K562 (cell line): ENCODE results near the gene PRRC2A. TPM values are rescaled to one million over a fixed set of nuclear protein-coding genes. Genes with fewer than 3 reads are reported as not detected.

Source experiments
- ATF1 ChIP-seq, 2 experiments: fragments of 450-650 bp in 1 of 2; IDR thresholded peaks; 2 replicates each; pipeline ENCODE4 v1.6.1; 2016; ENCODE audit warnings: missing compliant biosample characterization in 1 of 2, missing genetic modification characterization in 1 of 2
- CAMTA2 ChIP-seq: fragments of 250-450 bp; sonication (Bioruptor Pico); conservative IDR thresholded peaks from 2 replicates; pipeline ENCODE4 v1.5.1; 2022
- ELF2 ChIP-seq: fragments of 250-450 bp; sonication (Bioruptor Pico); IDR thresholded peaks from 2 replicates; pipeline ENCODE4 v1.5.0; 2021; ENCODE audit warnings: mild to moderate bottlenecking
- ESRRA ChIP-seq: fragments of 450-650 bp; IDR thresholded peaks from 2 replicates; pipeline ENCODE4 v1.6.1; 2014; ENCODE audit warnings: low read depth, mild to moderate bottlenecking, moderate library complexity, borderline replicate concordance
- ETS2 ChIP-seq: IDR thresholded peaks from 2 replicates; pipeline ENCODE4 v1.6.1; 2016; ENCODE audit warnings: borderline replicate concordance, missing genetic modification characterization, mild to moderate bottlenecking, moderate library complexity, missing compliant biosample characterization; ENCODE audit not compliant: poor library complexity, severe bottlenecking
- FOXJ2 ChIP-seq: fragments of 200-800 bp; sonication (Bioruptor generic); IDR thresholded peaks from 2 replicates; pipeline ENCODE4 v1.6.1; 2016; ENCODE audit warnings: missing genetic modification characterization, missing compliant biosample characterization
- HINFP ChIP-seq: fragments of 450-650 bp; conservative IDR thresholded peaks from 2 replicates; pipeline ENCODE4 v1.6.1; 2016; ENCODE audit warnings: missing genetic modification characterization, low read depth, mild to moderate bottlenecking, control low read depth, missing compliant biosample characterization
- HNRNPLL ChIP-seq: fragments of 200-400 bp; formaldehyde crosslinking; IDR thresholded peaks from 2 replicates; pipeline ENCODE4 v1.6.1; 2017; ENCODE audit warnings: low read length, low read depth, mild to moderate bottlenecking; ENCODE audit not compliant: poor library complexity, severe bottlenecking
- MECOM ChIP-seq: fragments of 250-450 bp; sonication (Bioruptor Pico); IDR thresholded peaks from 2 replicates; pipeline ENCODE4 v1.8.0; 2022; ENCODE audit warnings: inconsistent platforms
- MEF2A ChIP-seq: IDR thresholded peaks from 2 replicates; pipeline ENCODE4 v1.6.1; 2011; ENCODE audit warnings: low read depth, mild to moderate bottlenecking, low read length, moderate library complexity; ENCODE audit not compliant: control insufficient read depth
- NFIX ChIP-seq: fragments of 250-450 bp; sonication (Bioruptor Pico); IDR thresholded peaks from 2 replicates; pipeline ENCODE4 v1.4.0; 2020; ENCODE audit warnings: low read depth, mild to moderate bottlenecking, moderate library complexity
- NR1H2 ChIP-seq: sonication (generic); formaldehyde crosslinking; IDR thresholded peaks from 2 replicates; pipeline ENCODE4 v1.4.0; 2020; ENCODE audit warnings: mild to moderate bottlenecking, missing genetic modification reagents
- NR2C1 ChIP-seq, 2 experiments: fragments of 450-650 bp; IDR thresholded peaks; 2 replicates each; pipeline ENCODE4 v1.6.1; 2017; ENCODE audit warnings: mild to moderate bottlenecking in 2 of 2, antibody characterized with exemption in 1 of 2, inconsistent platforms in 1 of 2, missing compliant biosample characterization in 1 of 2, missing genetic modification characterization in 1 of 2
- NR2C2 ChIP-seq, 2 experiments: fragments of 200-800 bp in 1 of 2; sonication (Bioruptor generic) in 1 of 2; sonication (generic) in 1 of 2; formaldehyde crosslinking in 1 of 2; IDR thresholded peaks; 2 replicates each; pipeline versions ENCODE4 v1.6.1 to v1.8.0; 2016 to 2022; ENCODE audit warnings: mild to moderate bottlenecking in 1 of 2, missing compliant biosample characterization in 1 of 2, missing genetic modification characterization in 1 of 2, missing genetic modification reagents in 1 of 2
- PPARD ChIP-seq: fragments of 250-450 bp; sonication (Bioruptor Pico); IDR thresholded peaks from 2 replicates; pipeline ENCODE4 v1.8.0; 2022; ENCODE audit warnings: inconsistent platforms, mild to moderate bottlenecking, moderate library complexity
- RAD51 ChIP-seq: fragments of 450-650 bp; IDR thresholded peaks from 2 replicates; pipeline ENCODE4 v1.7.1; 2016; ENCODE audit warnings: low read depth, mild to moderate bottlenecking, borderline replicate concordance
- SMAD1 ChIP-seq: fragments of 150-350 bp; IDR thresholded peaks from 2 replicates; pipeline ENCODE4 v1.6.1; 2014; ENCODE audit warnings: low read length, low read depth; ENCODE audit not compliant: partially characterized antibody
- ZBTB26 ChIP-seq: fragments of 450-650 bp; formaldehyde crosslinking; IDR thresholded peaks from 2 replicates; pipeline ENCODE4 v1.4.0; 2022; ENCODE audit warnings: missing genetic modification characterization
- ZBTB43 ChIP-seq: sonication (generic); formaldehyde crosslinking; IDR thresholded peaks from 2 replicates; pipeline ENCODE4 v1.8.0; 2023; ENCODE audit warnings: mild to moderate bottlenecking, missing genetic modification reagents
- ZNF740 ChIP-seq, 3 experiments: fragments of 200-800 bp in 1 of 3; sonication (Bioruptor generic) in 1 of 3; sonication (generic) in 1 of 3; formaldehyde crosslinking in 1 of 3; IDR thresholded peaks; 2 replicates each; pipeline versions ENCODE4 v1.6.1 to v1.8.0; 2016 to 2022; ENCODE audit warnings: mild to moderate bottlenecking in 2 of 3, missing compliant biosample characterization in 2 of 3, missing genetic modification characterization in 2 of 3, missing genetic modification reagents in 1 of 3
- polyA plus RNA-seq, 8 experiments: library from polyadenylated mRNA; depleted of rRNA in 4 of 8; stranded (reverse) in 5 of 8; unstranded in 3 of 8; fragments of >200 nt; fragmentation: Nextera tagmentation in 2 of 8; fragmentation: Illumina TruSeq in 1 of 8; extraction: Ambion mirVana in 2 of 8; extraction: Trizol in 1 of 8; gene quantifications; 2 replicates each; pipeline versions ENCODE4 v1.2.1 to v1.2.3, GENCODE V29; 2011 to 2014; ENCODE audit warnings: inconsistent platforms in 1 of 8, missing spikeins in 1 of 8
- total RNA-seq, 7 experiments: library from RNA; depleted of rRNA in 6 of 7; stranded (reverse); fragments of >200 nt in 6 of 7; fragmentation: Illumina TruSeq in 2 of 7; extraction: Trizol in 2 of 7; gene quantifications; 2 replicates each; pipeline versions ENCODE4 v1.2.1 to v1.2.3, GENCODE V29; 2011 to 2021; ENCODE audit warnings: low replicate concordance in 1 of 7

Gene PRRC2A
- total and polyA plus RNA-seq, 9 of the 15 experiments (the other 6 are each of a cell fraction or from before 2014, with no cell fraction given) = 1.0 to 332 (median 63.0) TPM

- TF ChIP-seq PPARD (CRISPR knock-in tag) (peak; percentile 31; the same call in 1 of the 2 replicates), ZBTB26 (CRISPR knock-in tag) (0 out of 2 replicates have a peak, but pooled peaks have one; percentile 18), NFIX (CRISPR knock-in tag) (peak; percentile 3; the same call in 1 of the 2 replicates), ELF2 (CRISPR knock-in tag) (peak; percentile 83), ATF1 (CRISPR knock-in tag; IDR thresholded peaks at IDR 0.05) (no peak), ATF1 (tag; IDR thresholded peaks at IDR 0.05) (peak; percentile 96), ZNF740 (CRISPR knock-in tag; IDR thresholded peaks at IDR 0.05) (peak; percentile 98), ZNF740 (tag; IDR thresholded peaks at IDR 0.05) (peak in 1 of 2 experiments; percentile 93; a peak in 2 of 4 replicates), NR2C2 (CRISPR knock-in tag; IDR thresholded peaks at IDR 0.05) (peak; percentile 98), NR2C2 (tag; IDR thresholded peaks at IDR 0.05) (no peak), ZBTB43 (CRISPR knock-in tag) (peak; percentile 6; the same call in 1 of the 2 replicates), ESRRA (peak; percentile 87), SMAD1 (peak; percentile 88), RAD51 (peak; percentile 78), MEF2A (peak; percentile 3; the same call in 1 of the 2 replicates), CAMTA2 (peak; percentile 95), MECOM (CRISPR knock-in tag) (no peak), NR1H2 (CRISPR knock-in tag) (0 out of 2 replicates have a peak, but pooled peaks have one; percentile 37), NR2C1 (IDR thresholded peaks at IDR 0.05) (no peak), NR2C1 (tag; IDR thresholded peaks at IDR 0.05) (peak; percentile 100), FOXJ2 (tag) (peak; percentile 81), HNRNPLL (peak; percentile 41), ETS2 (tag) (peak; percentile 10), HINFP (tag) (peak; percentile 83)
These were observed 45.2 kb downstream of the PRRC2A start, which contains the start of gene CSNK2B (continued) for GRCh38 chr6:31665501-31666336.
